GM12892 (cell line): Measurements from ENCODE around the gene EXT2.

Experiments
- POLR2A ChIP-seq: IDR thresholded peaks from 2 replicates; pipeline ENCODE4 v1.6.1; 2011; ENCODE audit warnings: low read depth, low read length, control low read depth
- POLR2AphosphoS5 ChIP-seq: IDR thresholded peaks from 2 replicates; pipeline ENCODE4 v1.6.1; 2011; ENCODE audit warnings: low read depth, low read length, control low read depth
- TAF1 ChIP-seq: IDR thresholded peaks from 2 replicates; pipeline ENCODE4 v1.6.1; 2011; ENCODE audit warnings: low read depth, mild to moderate bottlenecking, control low read depth, low read length, borderline replicate concordance

GRCh38 chr11:44205836-44206235, 110.4 kb downstream of the EXT2 start:
- TF ChIP-seq POLR2A (no peak), POLR2AphosphoS5 (no peak), TAF1 (no peak)
